MM.1S (cell line): ENCODE measurements around the gene SURF6.

Source experiments
- EZH2 ChIP-seq: fragments of 300-600 bp; sonication (generic); optimal IDR thresholded peaks from 2 replicates; pipeline ENCODE3; 2017; ENCODE audit warnings: low read depth, mild to moderate bottlenecking, antibody characterized with exemption, low read length, mixed read lengths
- EZH2phosphoT487 ChIP-seq: fragments of 300-600 bp; sonication (generic); IDR thresholded peaks from 2 replicates; pipeline ENCODE4 v1.6.1; 2018; ENCODE audit warnings: antibody characterized with exemption, low read length
- TF ChIP-seq, protein P1 (sequence below): fragments of 300-600 bp; sonication (generic); IDR thresholded peaks from 2 replicates; pipeline ENCODE4 v1.5.1; 2016; ENCODE audit warnings: antibody characterized with exemption, low read length, mixed read lengths

DNA sequence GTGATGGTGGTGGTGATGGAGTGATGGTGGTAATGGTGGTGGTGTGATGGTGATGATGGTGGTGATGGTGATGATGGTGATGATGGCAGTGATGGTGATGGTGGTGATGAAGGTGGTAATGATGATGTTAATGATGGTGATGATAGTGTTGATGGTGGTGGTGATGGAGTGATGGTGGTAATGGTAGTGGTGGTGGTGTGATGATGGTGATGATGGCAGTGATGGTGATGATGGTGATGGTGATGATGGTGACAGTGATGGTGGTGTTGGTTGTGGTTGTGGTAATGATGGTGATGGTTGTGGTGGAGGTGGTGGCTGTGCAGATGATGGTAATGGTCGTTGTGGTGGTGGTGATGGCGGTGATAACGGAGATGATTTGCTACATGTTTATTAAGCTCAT lies 47.5 kb upstream of the SURF6 start:
- TF ChIP-seq, protein P1, sequence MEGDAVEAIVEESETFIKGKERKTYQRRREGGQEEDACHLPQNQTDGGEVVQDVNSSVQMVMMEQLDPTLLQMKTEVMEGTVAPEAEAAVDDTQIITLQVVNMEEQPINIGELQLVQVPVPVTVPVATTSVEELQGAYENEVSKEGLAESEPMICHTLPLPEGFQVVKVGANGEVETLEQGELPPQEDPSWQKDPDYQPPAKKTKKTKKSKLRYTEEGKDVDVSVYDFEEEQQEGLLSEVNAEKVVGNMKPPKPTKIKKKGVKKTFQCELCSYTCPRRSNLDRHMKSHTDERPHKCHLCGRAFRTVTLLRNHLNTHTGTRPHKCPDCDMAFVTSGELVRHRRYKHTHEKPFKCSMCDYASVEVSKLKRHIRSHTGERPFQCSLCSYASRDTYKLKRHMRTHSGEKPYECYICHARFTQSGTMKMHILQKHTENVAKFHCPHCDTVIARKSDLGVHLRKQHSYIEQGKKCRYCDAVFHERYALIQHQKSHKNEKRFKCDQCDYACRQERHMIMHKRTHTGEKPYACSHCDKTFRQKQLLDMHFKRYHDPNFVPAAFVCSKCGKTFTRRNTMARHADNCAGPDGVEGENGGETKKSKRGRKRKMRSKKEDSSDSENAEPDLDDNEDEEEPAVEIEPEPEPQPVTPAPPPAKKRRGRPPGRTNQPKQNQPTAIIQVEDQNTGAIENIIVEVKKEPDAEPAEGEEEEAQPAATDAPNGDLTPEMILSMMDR, result no peak
- TF ChIP-seq EZH2phosphoT487, result no peak
- no peak for TF ChIP-seq EZH2
